ENCODE data around the gene DCBLD2.
"Not testable (repeated sequence)": the region's sequence is repeated elsewhere in the genome, so short reads cannot be mapped to it uniquely, and the experiment has no call there.

Gene DCBLD2

GRCh38 chr3:98893740-98894139 is 7.8 kb downstream of the DCBLD2 start:
- DNase-seq (ENCODE audit: low read depth in 2 of 3, low spot score in 1 of 3): no peak

- no peak for DNase-seq (ENCODE audit: low read depth in 2 of 3, low spot score in 1 of 3)
Measured at GRCh38 chr3:98892263-98892662, 9.2 kb downstream of the DCBLD2 start.

- no peak for DNase-seq (ENCODE audit: low read depth in 2 of 3, low spot score in 1 of 3)
Measured at GRCh38 chr3:98890965-98891910, 10.3 kb downstream of the DCBLD2 start.

GRCh38 chr3:98890181-98890835 is 11.2 kb downstream of the DCBLD2 start:
- no peak for DNase-seq (ENCODE audit: low read depth in 2 of 3, low spot score in 1 of 3)

- DNase-seq (ENCODE audit: low read depth in 2 of 3, low spot score in 1 of 3): no peak
Measured at GRCh38 chr3:98887684-98888083, 13.8 kb downstream of the DCBLD2 start.

- no peak for DNase-seq (ENCODE audit: low read depth in 2 of 3, low spot score in 1 of 3)
Measured at GRCh38 chr3:98886525-98886924, 15.0 kb downstream of the DCBLD2 start.

- DNase-seq (ENCODE audit: low read depth in 2 of 3, low spot score in 1 of 3): no peak
Measured at GRCh38 chr3:98885851-98886250, 15.6 kb downstream of the DCBLD2 start.

- DNase-seq (ENCODE audit: low read depth in 2 of 3, low spot score in 1 of 3): no peak
Measured at GRCh38 chr3:98884675-98885371, 16.7 kb downstream of the DCBLD2 start.

GRCh38 chr3:98882614-98883333 is 18.7 kb downstream of the DCBLD2 start:
- not testable (repeated sequence) for DNase-seq (ENCODE audit: low read depth in 2 of 3, low spot score in 1 of 3)

- DNase-seq (ENCODE audit: low read depth in 2 of 3, low spot score in 1 of 3): no peak
Measured at GRCh38 chr3:98877132-98877531, 24.4 kb downstream of the DCBLD2 start.

- DNase-seq (ENCODE audit: low read depth in 2 of 3, low spot score in 1 of 3): no peak
Measured at GRCh38 chr3:98875535-98875934, 26.0 kb downstream of the DCBLD2 start.

- no peak for DNase-seq (ENCODE audit: low read depth in 2 of 3, low spot score in 1 of 3)
Measured at GRCh38 chr3:98874602-98875249, 26.8 kb downstream of the DCBLD2 start.

- DNase-seq (ENCODE audit: low read depth in 2 of 3, low spot score in 1 of 3): no peak
Measured at GRCh38 chr3:98869391-98869790, 32.1 kb downstream of the DCBLD2 start.

GRCh38 chr3:98857971-98858370 is 43.5 kb downstream of the DCBLD2 start:
- not testable (repeated sequence) for DNase-seq (ENCODE audit: low read depth in 2 of 3, low spot score in 1 of 3)

- not testable (repeated sequence) for DNase-seq (ENCODE audit: low read depth in 2 of 3, low spot score in 1 of 3)
Measured at GRCh38 chr3:98857258-98857657, 44.2 kb downstream of the DCBLD2 start.

- no peak for DNase-seq (ENCODE audit: low read depth in 2 of 3, low spot score in 1 of 3)
Measured at GRCh38 chr3:98856724-98857123, 44.8 kb downstream of the DCBLD2 start.

GRCh38 chr3:98855806-98856400 is 45.6 kb downstream of the DCBLD2 start:
- no peak for DNase-seq (ENCODE audit: low read depth in 2 of 3, low spot score in 1 of 3)

GRCh38 chr3:98848108-98848507 is 53.4 kb downstream of the DCBLD2 start:
- DNase-seq (ENCODE audit: low read depth in 2 of 3, low spot score in 1 of 3): no peak

GRCh38 chr3:98846101-98846500 is 55.4 kb downstream of the DCBLD2 start:
- DNase-seq (ENCODE audit: low read depth in 2 of 3, low spot score in 1 of 3): no peak

GRCh38 chr3:98843266-98843959 is 58.1 kb downstream of the DCBLD2 start:
- no peak for DNase-seq (ENCODE audit: low read depth in 2 of 3, low spot score in 1 of 3)
